Endothelial cell of umbilical vein (primary cell): ENCODE results near the gene ERCC4. TPM values are rescaled to one million over a fixed set of nuclear protein-coding genes. Genes with fewer than 3 reads are reported as not detected.

ENCODE experiments used
- BruUV-seq: library from RNA; stranded (reverse); fragments of 400-500 nt; replicated peaks from 2 replicates; lab custom pipeline; 2021; lab: Mats Ljungman, UMichigan
- CTCF ChIA-PET: fragments of 300-600, 350-600 bp; sonication (Branson Sonifier 250); formaldehyde crosslinking; loops from one replicate; lab custom pipeline; 2021; ENCODE audit warnings: antibody characterized with exemption, inconsistent platforms; lab: Charles Lee
- POLR2A ChIA-PET: fragments of 300-600, 350-600 bp; sonication (Branson Sonifier 250); formaldehyde crosslinking; loops from one replicate; lab custom pipeline; 2021; ENCODE audit warnings: antibody characterized with exemption, inconsistent platforms; lab: Charles Lee
- DNase-seq: peaks from one replicate; pipeline ENCODE4 v3.0.0-alpha.2; 2011; ENCODE audit warnings: low read depth, low spot score
- FAIRE-seq: peaks from 2 replicates; lab custom pipeline; 2011; peaks lifted over from hg19 to GRCh38; lab: Jason Lieb, UNC
- H2AFZ ChIP-seq: 2 replicates; pipeline ENCODE4 v1.6.0; 2012; ENCODE audit warnings: low read depth, low read length, control low read depth, inconsistent platforms
- H3K27ac ChIP-seq: 2 replicates; pipeline ENCODE4 v1.5.1; 2011; ENCODE audit warnings: low read depth, mild to moderate bottlenecking, control low read depth, low read length, moderate library complexity; ENCODE audit not compliant: insufficient read depth
- H3K27me3 ChIP-seq, 2 experiments: 2 replicates each; pipeline versions ENCODE4 v1.6.0 to v1.6.1; 2011; ENCODE audit warnings: low read length in 2 of 2, mixed read lengths in 1 of 2; ENCODE audit not compliant: control insufficient read depth in 2 of 2, insufficient read depth in 2 of 2
- H3K36me3 ChIP-seq, 2 experiments: 2 replicates in 1 of 2; 3 replicates in 1 of 2; pipeline ENCODE4 v1.5.1; 2011; ENCODE audit warnings: low read length in 2 of 2, mild to moderate bottlenecking in 1 of 2, moderate library complexity in 1 of 2; ENCODE audit not compliant: control insufficient read depth in 2 of 2, insufficient read depth in 2 of 2; ENCODE audit errors: extremely low read depth in 1 of 2
- H3K4me1 ChIP-seq: 3 replicates; pipeline ENCODE4 v1.5.1; 2011; ENCODE audit warnings: mild to moderate bottlenecking, low read length; ENCODE audit not compliant: control insufficient read depth, insufficient read depth; ENCODE audit errors: extremely low read depth
- H3K4me2 ChIP-seq: 2 replicates; pipeline ENCODE4 v1.6.1; 2011; ENCODE audit warnings: low read length, control low read depth, mixed read lengths; ENCODE audit not compliant: insufficient read depth
- H3K4me3 ChIP-seq, 3 experiments: fragments of 200-600 bp in 1 of 3; sonication (generic), shearing (Covaris generic) in 1 of 3; replicated peaks in 1 of 3; 2 replicates each; pipeline ENCODE4 v1.5.1; 2011 to 2016; ENCODE audit warnings: control low read depth in 3 of 3, low read length in 3 of 3, mild to moderate bottlenecking in 2 of 3, inconsistent platforms in 1 of 3, low read depth in 1 of 3, moderate library complexity in 1 of 3; ENCODE audit not compliant: insufficient read depth in 1 of 3
- H3K79me2 ChIP-seq: 2 replicates; pipeline ENCODE4 v1.6.0; 2012; ENCODE audit warnings: low read length, inconsistent platforms; ENCODE audit not compliant: control insufficient read depth, insufficient read depth
- H3K9ac ChIP-seq: replicated peaks from 2 replicates; pipeline ENCODE3; 2011; ENCODE audit warnings: low read length, control low read depth; ENCODE audit not compliant: insufficient read depth; ENCODE audit errors: extremely low read depth
- H3K9me1 ChIP-seq: replicated peaks from 3 replicates; pipeline ENCODE4 v1.6.0; 2011; ENCODE audit warnings: mild to moderate bottlenecking, low read length; ENCODE audit not compliant: control insufficient read depth, insufficient read depth; ENCODE audit errors: extremely low read depth
- H3K9me3 ChIP-seq: replicated peaks from 2 replicates; pipeline ENCODE4 v1.5.1; 2012; ENCODE audit warnings: low read length, inconsistent platforms; ENCODE audit not compliant: control insufficient read depth, insufficient read depth
- H4K20me1 ChIP-seq: replicated peaks from 2 replicates; pipeline ENCODE3; 2011; ENCODE audit warnings: mild to moderate bottlenecking, low read length; ENCODE audit not compliant: control insufficient read depth, insufficient read depth; ENCODE audit errors: extremely low read depth
- FOS ChIP-seq: IDR thresholded peaks from 2 replicates; pipeline ENCODE4 v1.6.1; 2011; ENCODE audit warnings: mild to moderate bottlenecking, low read length, moderate library complexity, borderline replicate concordance; ENCODE audit not compliant: insufficient read depth
- GATA2 ChIP-seq: IDR thresholded peaks from 2 replicates; pipeline ENCODE4 v1.7.0; 2011; ENCODE audit warnings: low read depth, mild to moderate bottlenecking, moderate library complexity, mixed read lengths, low read length; ENCODE audit not compliant: insufficient read length, insufficient read depth
- JUN ChIP-seq: IDR thresholded peaks from 2 replicates; pipeline ENCODE4 v1.6.1; 2011; ENCODE audit warnings: borderline replicate concordance, low read depth; ENCODE audit not compliant: insufficient read length, insufficient read depth
- MYC ChIP-seq: IDR thresholded peaks from one replicate; pipeline ENCODE4 v1.6.1; 2011; ENCODE audit warnings: mild to moderate bottlenecking, low read depth, low read length
- POLR2A ChIP-seq: IDR thresholded peaks from 2 replicates; pipeline ENCODE4 v1.6.1; 2012; ENCODE audit warnings: low read depth, mild to moderate bottlenecking, control low read depth, low read length
- dilution Hi-C: fragments of 300-500 bp; cut with MboI; formaldehyde crosslinking; loops from one replicate; pipeline ENCODE4 v1.15.0; 2019; ENCODE audit warnings: low sequenced_read_pairs; ENCODE audit not compliant: extremely low pct_ligation_motif_present
- intact Hi-C: fragments of 100-400 bp; cut with micrococcal nuclease; formaldehyde crosslinking; loops from one replicate; pipeline ENCODE4 v1.10.0; 2022
- polyA plus RNA-seq, 4 experiments: library from polyadenylated mRNA; depleted of rRNA in 3 of 4; stranded (reverse) in 3 of 4; unstranded in 1 of 4; fragments of >200 nt; gene quantifications; 2 replicates each; pipeline versions ENCODE4 v1.2.1 to v1.2.3, GENCODE V29; 2011 to 2012; ENCODE audit warnings: missing spikeins in 1 of 4
- total RNA-seq: library from RNA; stranded (reverse); gene quantifications from 2 replicates; pipeline ENCODE4 v1.2.3, GENCODE V29; 2021
- TF ChIP-seq, protein P1 (sequence below): IDR thresholded peaks from 2 replicates; pipeline ENCODE4 v1.6.1; 2011; ENCODE audit not compliant: insufficient read depth, insufficient read length
- TF ChIP-seq, protein P2 (sequence below), 2 donors: IDR thresholded peaks; 1 replicate in 1 of 2; 2 replicates in 1 of 2; pipeline ENCODE4 v1.5.1; 2011; ENCODE audit warnings: low read length in 2 of 2, mild to moderate bottlenecking in 2 of 2, moderate library complexity in 2 of 2, control low read depth in 1 of 2, inconsistent platforms in 1 of 2, low read depth in 1 of 2; ENCODE audit not compliant: insufficient read depth in 1 of 2; ENCODE audit errors: extremely low read depth in 1 of 2

Gene ERCC4
- total and polyA plus RNA-seq, 2 donors (not counting 3 experiments of a cell fraction or from before 2014, with no cell fraction given), result 4.9 to 17.1 TPM

DNA sequence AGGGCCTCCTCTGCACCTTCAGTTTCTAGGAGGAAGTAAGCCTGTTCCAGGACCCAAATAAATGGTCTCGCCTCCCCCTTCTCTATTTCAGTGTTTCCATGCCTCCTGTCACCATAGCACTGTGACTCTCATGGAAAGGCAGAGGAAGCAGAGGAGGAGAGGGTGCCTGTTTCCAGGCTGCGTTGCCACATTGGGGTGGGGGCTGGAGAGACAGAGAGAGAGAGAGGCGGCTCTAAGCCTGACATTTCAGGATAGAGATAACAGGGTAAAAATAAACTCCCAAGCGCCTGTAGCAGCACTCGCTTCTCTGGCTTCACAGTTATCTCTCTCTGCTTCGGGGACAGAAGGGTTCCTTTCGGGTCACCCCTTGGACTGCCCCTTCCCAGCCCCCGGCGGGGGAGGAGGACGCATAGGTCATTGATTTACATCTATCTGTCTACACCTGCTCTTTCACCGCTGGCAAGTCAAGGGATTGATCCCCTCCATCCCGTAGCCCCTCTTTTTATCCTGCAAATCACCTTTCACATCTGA, 80.0 kb downstream of the ERCC4 start:
- no peak for TF ChIP-seq POLR2A
- TF ChIP-seq, protein P1, sequence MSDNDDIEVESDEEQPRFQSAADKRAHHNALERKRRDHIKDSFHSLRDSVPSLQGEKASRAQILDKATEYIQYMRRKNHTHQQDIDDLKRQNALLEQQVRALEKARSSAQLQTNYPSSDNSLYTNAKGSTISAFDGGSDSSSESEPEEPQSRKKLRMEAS, result no peak
- no peak for TF ChIP-seq FOS
- TF ChIP-seq, protein P2, sequence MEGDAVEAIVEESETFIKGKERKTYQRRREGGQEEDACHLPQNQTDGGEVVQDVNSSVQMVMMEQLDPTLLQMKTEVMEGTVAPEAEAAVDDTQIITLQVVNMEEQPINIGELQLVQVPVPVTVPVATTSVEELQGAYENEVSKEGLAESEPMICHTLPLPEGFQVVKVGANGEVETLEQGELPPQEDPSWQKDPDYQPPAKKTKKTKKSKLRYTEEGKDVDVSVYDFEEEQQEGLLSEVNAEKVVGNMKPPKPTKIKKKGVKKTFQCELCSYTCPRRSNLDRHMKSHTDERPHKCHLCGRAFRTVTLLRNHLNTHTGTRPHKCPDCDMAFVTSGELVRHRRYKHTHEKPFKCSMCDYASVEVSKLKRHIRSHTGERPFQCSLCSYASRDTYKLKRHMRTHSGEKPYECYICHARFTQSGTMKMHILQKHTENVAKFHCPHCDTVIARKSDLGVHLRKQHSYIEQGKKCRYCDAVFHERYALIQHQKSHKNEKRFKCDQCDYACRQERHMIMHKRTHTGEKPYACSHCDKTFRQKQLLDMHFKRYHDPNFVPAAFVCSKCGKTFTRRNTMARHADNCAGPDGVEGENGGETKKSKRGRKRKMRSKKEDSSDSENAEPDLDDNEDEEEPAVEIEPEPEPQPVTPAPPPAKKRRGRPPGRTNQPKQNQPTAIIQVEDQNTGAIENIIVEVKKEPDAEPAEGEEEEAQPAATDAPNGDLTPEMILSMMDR (IDR thresholded peaks at IDR 0.05; ENCODE audit: extremely low read depth in 1 of 2, insufficient read depth in 1 of 2, low read depth in 1 of 2, low read length in 2 of 2), result no peak
- intact Hi-C loops (loop anchor here (5.0 kb wide), 1 partner anchor 43 kb away; no protein-coding TSS in a partner anchor), dilution Hi-C loops (no loop called here)
- Histone ChIP-seq H3K9ac (no peak overlapping the region), H3K4me3 (no peak overlapping the region), H2AFZ (no peak overlapping the region), H3K27me3 (peaks cover 8 to 11% of the 10 kb centered on the region in 2 experiments), H3K9me3 (no peaks in the 10 kb centered on the region), H4K20me1 (no peaks in the 10 kb centered on the region), H3K36me3 (no peaks in the 10 kb centered on the region), H3K9me1 (no peaks in the 10 kb centered on the region), H3K27ac (no peak overlapping the region), H3K79me2 (no peaks in the 10 kb centered on the region), H3K4me1 (peaks cover 13% of the 10 kb centered on the region), H3K4me2 (no peak overlapping the region)
- FAIRE-seq (no peak), DNase-seq (no peak)
- ChIA-PET CTCF (interaction anchor here (0.6 to 0.7 kb wide), 2 partner anchors 10 to 355 kb away, joined by 3 to 4 read pairs; no protein-coding TSS in a partner anchor), POLR2A (no interaction called here)
- no TSS peak for BruUV-seq

DNA sequence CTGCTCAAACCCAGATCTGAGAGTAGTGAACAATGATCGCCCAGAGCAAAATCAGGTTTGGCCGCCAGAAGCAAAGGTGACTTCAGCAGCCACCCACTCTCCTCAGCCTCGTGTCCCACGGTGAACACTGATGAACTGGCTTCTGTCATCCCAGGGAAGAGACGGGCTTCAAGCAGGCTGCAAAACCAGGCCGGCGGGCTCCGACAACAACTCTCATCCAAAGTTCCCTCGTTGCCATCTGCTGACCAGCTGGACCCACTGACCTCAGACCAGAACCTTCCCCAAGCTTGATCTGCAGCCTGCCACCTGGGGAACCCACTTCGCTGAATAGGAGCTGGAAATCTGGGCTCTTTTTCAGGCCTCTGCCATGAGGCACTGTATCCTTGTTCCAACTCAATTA, 81.6 kb downstream of the ERCC4 start:
- intact Hi-C loops, result loop anchor here (5.0 kb wide), 1 partner anchor 44 kb away; no protein-coding TSS in a partner anchor
- TF ChIP-seq POLR2A (no peak), GATA2 (no peak), JUN (no peak), MYC (no peak)
- TF ChIP-seq, protein P1, result no peak
- H3K27me3 ChIP-seq, result peaks cover 8 to 11% of the 10 kb centered on the region in 2 experiments

More for the DNA sequence above, 81.6 kb downstream of the ERCC4 start:
- H3K9me1 ChIP-seq, result no peaks in the 10 kb centered on the region
- peaks cover 13% of the 10 kb centered on the region for H3K4me1 ChIP-seq
- dilution Hi-C loops, result no loop called here
- no peak overlapping the region for H3K9ac ChIP-seq
- no peak overlapping the region for H3K4me3 ChIP-seq
- DNase-seq (no peak), FAIRE-seq (no peak)
- CTCF ChIA-PET, result no interaction called here
- H3K36me3 ChIP-seq, result no peaks in the 10 kb centered on the region
- H3K4me2 ChIP-seq, result no peak overlapping the region
- H2AFZ ChIP-seq, result no peak overlapping the region
- no peaks in the 10 kb centered on the region for H3K79me2 ChIP-seq
- H4K20me1 ChIP-seq, result no peaks in the 10 kb centered on the region
- H3K9me3 ChIP-seq, result no peaks in the 10 kb centered on the region
- BruUV-seq, result no TSS peak
- POLR2A ChIA-PET, result no interaction called here
- H3K27ac ChIP-seq, result no peak overlapping the region
